K562 (cell line): Measurements from ENCODE around the gene DLGAP1. TPM values are rescaled to one million over a fixed set of nuclear protein-coding genes. Genes with fewer than 3 reads are reported as not detected.
A peak's percentile ranks its signal among the peaks of the same experiment; 100 is the strongest.

Experiments
- ATAC-seq: fragments of 200-7000 bp; cut with Tn5 transposase; 3 replicates; pipeline ENCODE4 v1.9.1; 2020; ENCODE audit warnings: moderate library complexity
- BruUV-seq: library from RNA; stranded (reverse); fragments of 400-500 nt; replicated peaks from 2 replicates; lab custom pipeline; 2021; lab: Mats Ljungman, UMichigan
- CTCF ChIA-PET: fragments of 300-600 bp; formaldehyde crosslinking; extraction: SDS; loops from one replicate; lab custom pipeline; 2021; ENCODE audit warnings: low intra/inter-chr PET ratio; lab: Yijun Ruan, JAX
- POLR2A ChIA-PET: fragments of 300-600, 350-650 bp; sonication (Branson Sonifier 250); formaldehyde crosslinking; extraction: SDS; loops from one replicate; lab custom pipeline; 2021; ENCODE audit warnings: antibody characterized with exemption, inconsistent platforms; lab: Yijun Ruan, JAX
- DNase-seq, 4 experiments: peaks; one replicate each; pipeline versions ENCODE4 v3.0.0 to v3.0.0-alpha.2; 2011 to 2018; ENCODE audit warnings: low spot score in 3 of 4, mixed read lengths in 3 of 4; ENCODE audit errors: extremely low read depth in 1 of 4
- FAIRE-seq: peaks from 2 replicates; lab custom pipeline; 2011; peaks lifted over from hg19 to GRCh38; lab: Jason Lieb, UNC
- H2AFZ ChIP-seq: 2 replicates; pipeline ENCODE4 v1.6.0; 2011; ENCODE audit warnings: low read depth, low read length, control low read depth, inconsistent platforms
- H3K27ac ChIP-seq: fragments of 200-600 bp; 3 replicates; pipeline ENCODE4 v1.8.0; 2011; ENCODE audit warnings: low read depth, mild to moderate bottlenecking, control low read depth, inconsistent platforms, low read length, moderate library complexity, mixed read lengths; ENCODE audit errors: extremely low read depth
- H3K27me3 ChIP-seq, 2 experiments: fragments of 300-600 bp in 1 of 2; 2 replicates in 1 of 2; 3 replicates in 1 of 2; pipeline versions ENCODE4 v1.6.0 to v1.8.0; 2011; ENCODE audit warnings: inconsistent platforms in 2 of 2, low read length in 2 of 2, mild to moderate bottlenecking in 1 of 2, mixed read lengths in 1 of 2, moderate library complexity in 1 of 2; ENCODE audit not compliant: control insufficient read depth in 2 of 2, insufficient read depth in 2 of 2
- H3K36me3 ChIP-seq: fragments of 300-600 bp; 3 replicates; pipeline ENCODE4 v1.8.0; 2011; ENCODE audit warnings: mild to moderate bottlenecking, low read length, inconsistent platforms; ENCODE audit not compliant: control insufficient read depth, insufficient read depth
- H3K4me1 ChIP-seq, 2 experiments: fragments of 200-600 bp in 1 of 2; replicated peaks in 1 of 2; 2 replicates in 1 of 2; 3 replicates in 1 of 2; pipeline versions ENCODE4 v1.5.1 to v1.8.0; 2011; ENCODE audit warnings: inconsistent platforms in 2 of 2, low read length in 2 of 2, mild to moderate bottlenecking in 1 of 2, mixed read lengths in 1 of 2, moderate library complexity in 1 of 2; ENCODE audit not compliant: control insufficient read depth in 2 of 2, insufficient read depth in 2 of 2
- H3K4me2 ChIP-seq: 2 replicates; pipeline ENCODE4 v1.6.1; 2011; ENCODE audit warnings: low read length, control low read depth, inconsistent platforms, mixed read lengths; ENCODE audit not compliant: insufficient read depth
- H3K4me3 ChIP-seq: fragments of 200-600 bp; sonication (generic), shearing (Covaris generic); 2 replicates; pipeline ENCODE4 v1.5.1; 2016; ENCODE audit warnings: control low read depth, inconsistent platforms
- H3K79me2 ChIP-seq: fragments of 200-600 bp; 3 replicates; pipeline ENCODE4 v1.8.0; 2011; ENCODE audit warnings: low read length, inconsistent platforms; ENCODE audit not compliant: control insufficient read depth, insufficient read depth
- H3K9ac ChIP-seq, 2 experiments: 2 replicates each; pipeline versions ENCODE4 v1.6.0 to v1.6.1; 2011; ENCODE audit warnings: low read depth in 2 of 2, low read length in 2 of 2, control low read depth in 1 of 2, inconsistent platforms in 1 of 2, mild to moderate bottlenecking in 1 of 2, mixed read lengths in 1 of 2; ENCODE audit not compliant: insufficient read depth in 1 of 2
- H3K9me1 ChIP-seq: one replicate; pipeline ENCODE4 v1.6.0; 2011; ENCODE audit warnings: inconsistent platforms, mild to moderate bottlenecking, low read length, moderate library complexity; ENCODE audit not compliant: control insufficient read depth, insufficient read depth
- H3K9me3 ChIP-seq: replicated peaks from 2 replicates; pipeline ENCODE4 v1.5.1; 2011; ENCODE audit warnings: low read depth, low read length, inconsistent platforms; ENCODE audit not compliant: control insufficient read depth, insufficient read depth
- H4K20me1 ChIP-seq: replicated peaks from 2 replicates; pipeline ENCODE4 v1.6.1; 2011; ENCODE audit warnings: low read length, inconsistent platforms, mixed read lengths; ENCODE audit not compliant: control insufficient read depth, insufficient read depth
- ARID1B ChIP-seq: fragments of 450-650 bp; IDR thresholded peaks from 2 replicates; pipeline ENCODE4 v1.6.1; 2016; ENCODE audit warnings: antibody characterized with exemption, mild to moderate bottlenecking, inconsistent platforms
- BRD4 ChIP-seq: fragments of 200-600 bp; sonication (generic); IDR thresholded peaks from 2 replicates; pipeline ENCODE4 v1.6.1; 2017; ENCODE audit warnings: inconsistent platforms
- ELF4 ChIP-seq: fragments of 450-650 bp; formaldehyde crosslinking; IDR thresholded peaks from 2 replicates; pipeline ENCODE4 v1.4.0; 2022; ENCODE audit warnings: missing genetic modification characterization
- ETS2 ChIP-seq: IDR thresholded peaks from 2 replicates; pipeline ENCODE4 v1.6.1; 2016; ENCODE audit warnings: borderline replicate concordance, missing genetic modification characterization, mild to moderate bottlenecking, moderate library complexity, missing compliant biosample characterization; ENCODE audit not compliant: poor library complexity, severe bottlenecking
- FOXP1 ChIP-seq: sonication (generic); formaldehyde crosslinking; IDR thresholded peaks from 2 replicates; pipeline ENCODE4 v1.8.0; 2022; ENCODE audit warnings: mild to moderate bottlenecking, missing genetic modification reagents
- GTF2A2 ChIP-seq: IDR thresholded peaks from 2 replicates; pipeline ENCODE4 v1.6.1; 2016; ENCODE audit warnings: mild to moderate bottlenecking, missing genetic modification characterization, missing compliant biosample characterization
- HMG20A ChIP-seq: fragments of 450-650 bp; formaldehyde crosslinking; conservative IDR thresholded peaks from 2 replicates; pipeline ENCODE4 v1.4.0; 2020; ENCODE audit warnings: mild to moderate bottlenecking, mixed read lengths
- KAT8 ChIP-seq: fragments of 450-650 bp; IDR thresholded peaks from 2 replicates; pipeline ENCODE4 v1.6.1; 2016; ENCODE audit warnings: low read depth, mild to moderate bottlenecking
- KDM5B ChIP-seq: fragments of 200-600 bp; sonication (generic); IDR thresholded peaks from 2 replicates; pipeline ENCODE4 v1.6.1; 2012; ENCODE audit warnings: low read depth, mild to moderate bottlenecking, moderate library complexity, low read length, control low read depth, inconsistent platforms; ENCODE audit not compliant: insufficient replicate concordance
- SRSF9 ChIP-seq: fragments of 200-400 bp; formaldehyde crosslinking; IDR thresholded peaks from 2 replicates; pipeline ENCODE4 v1.6.1; 2017; ENCODE audit warnings: low read depth, low read length, borderline replicate concordance
- TAF7 ChIP-seq: fragments of 450-650 bp; IDR thresholded peaks from 2 replicates; pipeline ENCODE4 v1.6.1; 2016; ENCODE audit warnings: missing genetic modification characterization, missing compliant biosample characterization
- ZC3H4 ChIP-seq: sonication (generic); formaldehyde crosslinking; IDR thresholded peaks from 2 replicates; pipeline ENCODE4 v1.9.0; 2021; ENCODE audit warnings: missing genetic modification reagents, borderline replicate concordance
- ZNF143 ChIP-seq: sonication (generic); formaldehyde crosslinking; IDR thresholded peaks from 2 replicates; pipeline ENCODE4 v1.9.0; 2022; ENCODE audit warnings: mild to moderate bottlenecking, missing genetic modification reagents
- ZNF212 ChIP-seq: fragments of 450-650 bp; formaldehyde crosslinking; IDR thresholded peaks from 2 replicates; pipeline ENCODE4 v1.4.0; 2020; ENCODE audit warnings: mild to moderate bottlenecking
- ZNF583 ChIP-seq: fragments of 250-450 bp; sonication (Bioruptor Pico); IDR thresholded peaks from 2 replicates; pipeline ENCODE4 v1.4.0; 2020
- ZNF717 ChIP-seq: fragments of 250-450 bp; sonication (Bioruptor Pico); IDR thresholded peaks from 2 replicates; pipeline ENCODE4 v1.5.0; 2021
- ZNF785 ChIP-seq: fragments of 250-450 bp; sonication (Bioruptor Pico); IDR thresholded peaks from 2 replicates; pipeline ENCODE4 v1.4.0; 2020; ENCODE audit warnings: mild to moderate bottlenecking
- WGBS: fragments of 100-300 bp; shearing (Covaris generic); methylation state at CpG from one replicate; pipeline ENCODE4 v1.1.6; 2016; ENCODE audit warnings: low coverage, mixed read lengths; ENCODE audit not compliant: insufficient coverage; ENCODE audit errors: missing lambda C conversion rate; 5-methylcytosine and 5-hydroxymethylcytosine counted together
- in situ Hi-C: fragments of 300-500 bp; cut with MboI; formaldehyde crosslinking; loops from 4 replicates; pipeline ENCODE4 v1.15.0; 2018; ENCODE audit warnings: inconsistent platforms, mixed read lengths
- intact Hi-C: fragments of 100-400 bp; cut with micrococcal nuclease; formaldehyde crosslinking; loops from 2 replicates; pipeline ENCODE4 v1.14.2; 2022
- polyA plus RNA-seq, 8 experiments: library from polyadenylated mRNA; depleted of rRNA in 4 of 8; stranded (reverse) in 5 of 8; unstranded in 3 of 8; fragments of >200 nt; fragmentation: Nextera tagmentation in 2 of 8; fragmentation: Illumina TruSeq in 1 of 8; extraction: Ambion mirVana in 2 of 8; extraction: Trizol in 1 of 8; gene quantifications; 2 replicates each; pipeline versions ENCODE4 v1.2.1 to v1.2.3, GENCODE V29; 2011 to 2014; ENCODE audit warnings: inconsistent platforms in 1 of 8, missing spikeins in 1 of 8
- total RNA-seq, 7 experiments: library from RNA; depleted of rRNA in 6 of 7; stranded (reverse); fragments of >200 nt in 6 of 7; fragmentation: Illumina TruSeq in 2 of 7; extraction: Trizol in 2 of 7; gene quantifications; 2 replicates each; pipeline versions ENCODE4 v1.2.1 to v1.2.3, GENCODE V29; 2011 to 2021; ENCODE audit warnings: low replicate concordance in 1 of 7
- TF ChIP-seq, protein P1 (sequence below): fragments of 250-450 bp; sonication (Bioruptor Pico); IDR thresholded peaks from 2 replicates; pipeline ENCODE4 v1.5.0; 2021
- TF ChIP-seq, protein P2 (sequence below): fragments of 250-450 bp; sonication (Bioruptor Pico); IDR thresholded peaks from 2 replicates; pipeline ENCODE4 v1.8.0; 2021; ENCODE audit warnings: mild to moderate bottlenecking, moderate library complexity
- TF ChIP-seq, protein P3 (sequence below): fragments of 450-650 bp; formaldehyde crosslinking; IDR thresholded peaks from 2 replicates; pipeline ENCODE4 v1.4.0; 2022; ENCODE audit warnings: missing genetic modification characterization

Gene DLGAP1
- total and polyA plus RNA-seq, 9 of the 15 experiments (the other 6 are each of a cell fraction or from before 2014, with no cell fraction given), result 0.04 to 0.22 (median 0.08) TPM

DNA sequence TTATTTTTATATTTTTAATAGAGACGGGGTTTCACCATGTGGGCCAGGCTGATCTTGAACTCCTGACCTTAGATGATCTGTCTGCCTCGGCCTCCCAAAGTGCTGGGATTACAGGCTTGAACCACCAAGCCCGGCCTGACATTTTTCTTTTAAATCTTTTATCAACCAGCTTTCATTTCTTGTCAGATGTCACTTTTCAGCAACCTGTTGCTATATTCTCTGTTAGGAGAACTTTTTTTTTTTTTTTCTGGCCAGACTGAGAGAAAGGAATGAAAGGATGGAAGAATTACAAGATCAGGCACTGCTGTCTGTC, 858.8 kb downstream of the DLGAP1 start:
- Histone ChIP-seq H3K4me1 (peaks cover 56 to 71% of the 10 kb centered on the region in 2 experiments), H3K4me3 (peak overlapping the region; percentile 42), H3K79me2 (peaks cover 48% of the 10 kb centered on the region), H4K20me1 (no peaks in the 10 kb centered on the region), H3K27ac (peak overlapping the region; percentile 94), H3K9me1 (no peaks in the 10 kb centered on the region), H3K9me3 (no peaks in the 10 kb centered on the region), H3K27me3 (no peaks in the 10 kb centered on the region), H3K36me3 (peaks cover 3% of the 10 kb centered on the region; the same call in 2 of the 3 replicates), H2AFZ (peak overlapping the region; percentile 84), H3K4me2 (peak overlapping the region; percentile 91), H3K9ac (peak overlapping the region; percentile 12 to 93; a peak in 3 of 4 replicates)
- intact Hi-C loops (no loop called here), in situ Hi-C loops (loop anchor here (5.0 kb wide), 1 partner anchor 144 kb away; the partner anchor contains the start of gene TGIF1)
- FAIRE-seq, result no peak
- 0 out of 2 replicates have a peak, but pooled peaks have one; percentile 4 for TF ChIP-seq ELF4
- no peak for TF ChIP-seq ZC3H4 (CRISPR knock-in tag)
- peak; percentile 14; the same call in 1 of the 2 replicates for TF ChIP-seq TAF7
- TF ChIP-seq HMG20A, result 0 out of 2 replicates have a peak, but pooled peaks have one; percentile 25
- TF ChIP-seq, protein P1, sequence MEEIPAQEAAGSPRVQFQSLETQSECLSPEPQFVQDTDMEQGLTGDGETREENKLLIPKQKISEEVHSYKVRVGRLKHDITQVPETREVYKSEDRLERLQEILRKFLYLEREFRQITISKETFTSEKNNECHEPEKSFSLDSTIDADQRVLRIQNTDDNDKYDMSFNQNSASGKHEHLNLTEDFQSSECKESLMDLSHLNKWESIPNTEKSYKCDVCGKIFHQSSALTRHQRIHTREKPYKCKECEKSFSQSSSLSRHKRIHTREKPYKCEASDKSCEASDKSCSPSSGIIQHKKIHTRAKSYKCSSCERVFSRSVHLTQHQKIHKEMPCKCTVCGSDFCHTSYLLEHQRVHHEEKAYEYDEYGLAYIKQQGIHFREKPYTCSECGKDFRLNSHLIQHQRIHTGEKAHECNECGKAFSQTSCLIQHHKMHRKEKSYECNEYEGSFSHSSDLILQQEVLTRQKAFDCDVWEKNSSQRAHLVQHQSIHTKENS (CRISPR knock-in tag), result no peak
- TF ChIP-seq ETS2 (tag), result peak; percentile 27
- TF ChIP-seq ZNF212 (CRISPR knock-in tag), result 0 out of 2 replicates have a peak, but pooled peaks have one; percentile 40
- no peak for TF ChIP-seq ZNF717
- TF ChIP-seq GTF2A2 (tag), result peak; percentile 13; the same call in 1 of the 2 replicates
- TF ChIP-seq ZNF785 (CRISPR knock-in tag), result no peak
- TF ChIP-seq ZNF143 (CRISPR knock-in tag), result 0 out of 2 replicates have a peak, but pooled peaks have one; percentile 38
- TF ChIP-seq, protein P2, sequence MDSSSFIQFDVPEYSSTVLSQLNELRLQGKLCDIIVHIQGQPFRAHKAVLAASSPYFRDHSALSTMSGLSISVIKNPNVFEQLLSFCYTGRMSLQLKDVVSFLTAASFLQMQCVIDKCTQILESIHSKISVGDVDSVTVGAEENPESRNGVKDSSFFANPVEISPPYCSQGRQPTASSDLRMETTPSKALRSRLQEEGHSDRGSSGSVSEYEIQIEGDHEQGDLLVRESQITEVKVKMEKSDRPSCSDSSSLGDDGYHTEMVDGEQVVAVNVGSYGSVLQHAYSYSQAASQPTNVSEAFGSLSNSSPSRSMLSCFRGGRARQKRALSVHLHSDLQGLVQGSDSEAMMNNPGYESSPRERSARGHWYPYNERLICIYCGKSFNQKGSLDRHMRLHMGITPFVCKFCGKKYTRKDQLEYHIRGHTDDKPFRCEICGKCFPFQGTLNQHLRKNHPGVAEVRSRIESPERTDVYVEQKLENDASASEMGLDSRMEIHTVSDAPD, result no peak
- TF ChIP-seq FOXP1 (CRISPR knock-in tag), result no peak
- TF ChIP-seq, protein P3, sequence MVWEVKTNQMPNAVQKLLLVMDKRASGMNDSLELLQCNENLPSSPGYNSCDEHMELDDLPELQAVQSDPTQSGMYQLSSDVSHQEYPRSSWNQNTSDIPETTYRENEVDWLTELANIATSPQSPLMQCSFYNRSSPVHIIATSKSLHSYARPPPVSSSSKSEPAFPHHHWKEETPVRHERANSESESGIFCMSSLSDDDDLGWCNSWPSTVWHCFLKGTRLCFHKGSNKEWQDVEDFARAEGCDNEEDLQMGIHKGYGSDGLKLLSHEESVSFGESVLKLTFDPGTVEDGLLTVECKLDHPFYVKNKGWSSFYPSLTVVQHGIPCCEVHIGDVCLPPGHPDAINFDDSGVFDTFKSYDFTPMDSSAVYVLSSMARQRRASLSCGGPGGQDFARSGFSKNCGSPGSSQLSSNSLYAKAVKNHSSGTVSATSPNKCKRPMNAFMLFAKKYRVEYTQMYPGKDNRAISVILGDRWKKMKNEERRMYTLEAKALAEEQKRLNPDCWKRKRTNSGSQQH (CRISPR knock-in tag), result peak; percentile 25; the same call in 1 of the 2 replicates
- no peak for TF ChIP-seq KDM5B
- no peak for TF ChIP-seq KAT8
- peak; percentile 96; the same call in 1 of the 2 replicates for TF ChIP-seq BRD4
- no peak for TF ChIP-seq ZNF583
- TF ChIP-seq ARID1B, result no peak
- no peak for TF ChIP-seq SRSF9
- ChIA-PET POLR2A (interaction anchor here (0.6 to 4.3 kb wide), 10 partner anchors 9 to 299 kb away, joined by 3 to 44 read pairs (median 10); no protein-coding TSS in a partner anchor), CTCF (no interaction called here)
- TSS peak; percentile 83 for BruUV-seq
- 5% methylated on average over 3 of the region's 3 CpGs for WGBS
- ATAC-seq, result no peak
- no peak for DNase-seq
